Hypothalamus (tissue), 51 donors: ENCODE results near the gene ITSN2.
A peak's percentile ranks its signal among the peaks of the same experiment; 100 is the strongest.

Experiments used
- DNase-seq, 51 donors: peaks; one replicate each; lab custom pipeline; 2025; lab: John Stamatoyannopoulos, UW

ITSN2 gene

GRCh38 chr2:24273598-24273997, 86.7 kb downstream of the ITSN2 start:
- DNase-seq: no peak

- DNase-seq: no peak
These were observed 87.4 kb downstream of the ITSN2 start for GRCh38 chr2:24272907-24273306.

- no peak for DNase-seq
These were observed 88.1 kb downstream of the ITSN2 start for GRCh38 chr2:24272161-24272802.

- no peak for DNase-seq
These were observed 91.1 kb downstream of the ITSN2 start for GRCh38 chr2:24269265-24269664.

DNA sequence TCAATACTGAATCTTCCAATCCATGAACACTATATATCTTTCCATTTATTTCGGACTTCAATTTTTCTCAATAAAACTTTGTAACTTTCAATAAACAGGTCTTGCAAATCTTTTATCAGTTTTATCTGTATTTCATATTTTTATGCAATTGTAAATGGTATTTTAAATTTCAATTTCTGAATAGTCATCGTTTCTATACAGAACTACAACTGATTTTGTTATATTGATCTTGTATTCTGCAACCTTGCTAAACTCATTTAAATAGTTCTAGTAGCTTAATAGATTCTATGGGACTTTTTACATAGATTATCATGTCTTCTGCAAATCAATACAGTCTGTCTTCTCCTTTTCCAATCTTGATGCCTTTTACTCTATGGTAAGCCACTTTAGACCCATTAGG, 95.1 kb downstream of the ITSN2 start:
- no peak for DNase-seq

DNA sequence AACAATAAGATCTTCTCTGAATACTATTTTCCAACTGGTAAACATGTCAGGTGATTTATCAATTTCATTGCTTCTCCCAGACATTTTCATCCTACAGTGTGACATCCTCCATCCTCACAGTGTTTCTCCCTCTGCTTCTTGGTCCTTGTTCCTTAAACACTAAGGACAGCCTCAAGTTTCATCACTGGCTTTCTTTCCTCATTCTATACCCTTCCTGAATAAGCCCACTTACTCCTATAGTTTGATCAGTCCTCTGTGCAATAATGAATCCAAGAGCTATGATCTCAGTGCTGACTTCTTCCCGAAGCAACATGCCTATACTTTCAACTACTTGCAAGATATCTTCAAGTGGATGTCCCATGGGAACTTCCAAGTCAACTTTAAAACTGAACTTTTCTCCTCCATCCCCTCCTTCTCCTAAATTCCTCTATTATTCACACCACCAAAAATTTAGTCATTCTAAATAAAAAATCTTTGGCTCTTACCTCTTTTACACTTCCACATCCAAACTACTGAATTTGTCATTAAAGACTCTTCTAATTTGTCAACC, 97.8 kb downstream of the ITSN2 start:
- DNase-seq: no peak

DNA sequence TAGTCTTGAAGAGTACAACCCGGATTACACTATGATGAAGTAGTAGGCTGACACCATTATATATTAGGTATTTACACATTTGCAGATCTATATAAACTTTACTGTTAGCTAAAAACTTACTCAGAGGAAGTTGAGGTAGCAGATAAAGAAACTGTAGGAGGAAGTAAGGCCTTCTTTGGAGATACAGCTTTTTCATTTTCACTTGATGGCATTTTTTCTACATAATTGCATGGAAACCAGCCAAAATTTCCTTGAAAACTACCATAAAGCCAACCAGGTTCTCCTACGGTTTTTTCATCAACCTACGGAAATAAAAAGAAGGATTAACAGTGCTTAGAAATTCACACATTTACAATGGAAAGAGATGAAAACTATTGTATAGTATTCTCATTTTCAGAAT, 98.9 kb downstream of the ITSN2 start:
- DNase-seq: no peak

DNA sequence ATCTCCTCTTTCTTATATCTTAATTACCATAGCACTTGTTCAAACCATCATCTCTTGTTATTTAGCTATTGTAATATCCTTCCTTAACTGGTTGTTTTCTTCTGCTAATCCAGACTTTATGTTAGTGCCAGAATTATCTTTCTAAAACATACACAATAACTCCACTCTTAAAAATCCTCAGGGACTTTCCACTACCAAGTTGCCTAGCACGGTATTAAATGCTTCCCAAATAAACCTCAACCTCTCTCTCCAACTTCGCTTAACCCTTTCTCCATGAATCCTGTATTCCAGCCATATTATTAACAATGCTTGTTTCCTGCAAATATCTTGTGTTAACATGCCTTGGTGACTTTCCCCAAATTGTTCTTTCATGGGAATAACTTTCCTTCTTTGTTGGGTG, 101.0 kb downstream of the ITSN2 start:
- no peak for DNase-seq

GRCh38 chr2:24258718-24259117, 101.6 kb downstream of the ITSN2 start:
- DNase-seq: no peak

DNA sequence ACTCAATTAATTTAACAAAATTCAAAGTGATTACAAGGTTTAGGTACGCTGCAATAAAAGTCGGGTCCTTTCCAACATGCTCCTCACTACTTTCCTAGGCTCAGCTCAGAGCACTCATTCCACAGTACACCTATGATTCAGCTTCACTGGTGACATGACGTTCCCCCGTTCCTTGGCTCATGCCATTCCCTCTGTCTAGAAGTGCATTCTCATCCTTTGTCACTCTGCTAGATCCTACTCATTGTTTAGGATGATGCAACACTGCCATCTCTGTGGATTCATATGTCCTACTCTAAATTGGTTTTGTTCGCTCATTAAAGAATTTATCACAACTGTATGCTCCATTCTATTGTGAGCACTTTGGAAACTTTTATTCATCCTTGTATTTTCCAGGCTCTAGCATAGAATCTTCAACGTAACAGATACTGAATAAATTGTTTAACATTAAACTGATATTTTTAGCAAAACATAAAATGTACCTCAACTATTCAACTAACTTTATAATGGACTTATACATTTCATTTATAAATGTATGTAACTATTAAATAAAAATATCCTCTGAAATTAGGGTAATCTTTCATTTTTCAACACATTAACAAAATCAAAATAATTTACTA, 106.9 kb downstream of the ITSN2 start:
- DNase-seq: peak in 2 of 51 donors; percentile 21 to 25

GRCh38 chr2:24247592-24247991, 112.7 kb downstream of the ITSN2 start:
- DNase-seq: no peak

- no peak for DNase-seq
These were observed 113.2 kb downstream of the ITSN2 start for GRCh38 chr2:24247164-24247563.

DNA sequence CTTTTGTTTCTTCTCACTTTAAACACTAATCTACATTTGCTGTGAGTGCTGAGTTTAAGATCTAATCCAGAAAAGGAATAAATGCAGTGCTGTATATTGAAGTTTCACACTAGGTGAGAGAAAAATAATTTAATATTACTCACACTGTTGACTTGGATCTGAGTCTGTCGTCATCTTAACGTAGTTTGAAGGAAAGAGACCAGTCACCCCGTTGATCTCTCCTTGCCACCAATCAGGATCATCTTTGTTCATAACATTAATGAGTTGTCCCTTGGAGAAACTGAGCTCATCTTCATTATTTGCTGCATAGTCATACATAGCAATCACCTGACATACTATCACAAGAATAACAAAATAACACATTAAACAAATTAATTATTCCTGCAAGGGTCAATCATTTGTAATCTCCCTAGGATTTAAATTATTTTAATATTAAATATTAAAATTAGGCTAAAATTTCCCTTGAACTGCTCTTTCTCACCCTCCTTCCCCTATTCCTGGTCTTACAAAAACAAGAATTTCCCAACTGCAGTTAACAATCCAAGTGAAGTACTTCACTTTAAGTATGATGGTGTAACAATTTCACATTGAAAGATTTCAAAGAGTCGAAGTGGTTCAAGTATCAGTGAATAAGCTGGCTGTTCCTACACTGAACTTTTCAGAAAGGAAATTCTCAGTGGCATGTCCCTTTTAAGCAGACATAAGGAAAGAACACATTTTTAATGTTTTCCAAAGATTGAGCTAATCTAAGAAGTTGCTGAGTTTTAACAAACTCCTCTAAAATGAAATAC, 114.2 kb downstream of the ITSN2 start:
- DNase-seq: no peak

DNA sequence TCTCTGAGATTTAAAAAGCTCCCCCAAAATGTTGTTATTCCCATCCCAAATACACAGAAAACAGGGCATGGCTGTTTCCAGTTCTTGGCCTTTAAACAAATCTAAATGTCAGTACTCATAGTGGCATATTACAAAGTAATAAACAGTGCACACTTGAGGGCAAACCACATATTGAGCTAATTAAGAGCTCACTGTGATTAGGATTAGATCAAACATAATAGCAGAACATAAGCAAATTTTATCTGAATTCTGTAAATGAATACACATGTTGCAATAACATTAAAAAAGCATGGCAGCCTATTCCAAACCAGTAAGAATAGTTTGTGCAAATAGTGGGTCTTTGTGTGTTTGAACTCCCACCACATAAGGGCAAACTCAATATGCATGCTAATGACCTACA, 118.8 kb downstream of the ITSN2 start:
- DNase-seq: no peak

DNA sequence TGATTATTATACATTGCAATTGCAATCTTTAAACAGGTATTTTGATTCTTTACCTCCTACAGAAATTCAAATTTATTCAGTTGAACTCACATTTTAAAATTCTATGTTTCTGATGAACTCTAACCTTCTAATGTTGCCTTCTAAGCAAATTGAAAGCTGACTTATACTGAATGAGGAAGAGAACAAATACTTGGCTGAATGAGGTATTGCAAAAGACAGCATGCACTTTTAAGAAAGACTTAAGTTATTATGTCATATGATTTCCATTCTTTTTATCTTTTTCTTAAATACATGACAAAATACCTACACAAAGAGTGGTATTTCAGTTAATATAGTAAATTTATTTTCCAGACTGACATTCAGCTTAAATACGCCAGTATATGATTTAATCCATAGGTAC, 120.8 kb downstream of the ITSN2 start:
- DNase-seq: no peak

DNA sequence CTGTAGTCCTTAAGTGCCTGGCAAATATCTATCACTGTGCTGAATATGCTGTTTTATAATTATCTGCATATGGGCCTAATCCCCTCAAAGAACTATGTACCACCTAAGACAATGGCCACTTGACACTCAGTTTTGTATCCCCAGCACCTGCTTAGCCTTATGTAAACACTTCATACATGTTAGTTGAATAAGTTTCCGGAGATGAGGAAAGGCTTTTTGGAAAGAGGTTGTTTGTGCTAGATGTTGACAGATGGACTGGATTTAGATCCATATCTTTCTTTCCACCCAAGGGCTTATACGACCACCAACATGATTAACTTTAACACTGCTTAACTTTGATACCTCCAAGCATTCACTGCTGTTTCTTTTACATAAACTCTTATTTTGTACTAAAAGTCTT, 122.2 kb downstream of the ITSN2 start:
- DNase-seq: no peak

GRCh38 chr2:24237313-24237712, 123.0 kb downstream of the ITSN2 start:
- DNase-seq: no peak

- DNase-seq: no peak
These were observed 127.0 kb downstream of the ITSN2 start for GRCh38 chr2:24233321-24233720.

DNA sequence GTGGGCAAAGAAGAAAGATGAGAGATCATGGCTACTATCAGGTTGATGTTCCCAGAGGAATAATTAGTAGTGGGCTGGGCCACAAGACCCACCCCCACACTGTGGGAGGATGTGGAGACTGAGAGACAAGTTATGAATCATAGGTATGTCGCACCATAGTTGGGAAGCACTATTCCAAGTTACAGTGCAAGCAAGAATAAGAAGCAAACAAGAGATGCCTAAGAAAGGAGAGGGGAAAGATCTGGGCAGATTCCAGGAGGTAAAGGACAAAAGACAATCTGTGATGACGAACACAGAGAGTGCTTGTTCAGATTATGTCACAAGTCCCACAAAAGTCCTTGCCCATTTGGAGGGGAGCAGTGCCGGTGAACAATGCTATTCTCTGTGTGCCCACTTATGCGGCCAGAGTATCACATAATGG, 128.9 kb downstream of the ITSN2 start:
- peak in 32 of 51 donors; percentile 10 to 83 (median 43) for DNase-seq

DNA sequence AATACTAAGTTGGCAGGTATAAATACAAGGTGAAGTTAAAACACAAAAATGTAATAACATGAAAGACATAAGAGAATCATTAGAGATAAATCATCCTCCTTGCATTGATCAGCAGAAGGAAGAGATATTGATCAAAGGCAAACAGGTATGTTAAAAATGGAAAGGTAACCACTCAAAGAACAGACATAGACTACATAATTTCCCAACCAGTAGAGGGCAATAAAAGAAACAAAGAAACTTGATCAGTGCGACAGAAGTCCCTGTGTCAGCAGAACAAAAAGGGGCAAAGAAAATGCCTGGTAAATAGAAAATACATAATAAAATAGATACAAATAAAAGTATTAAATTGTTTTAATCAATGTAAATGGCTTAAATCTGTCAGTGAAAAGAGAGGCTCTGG, 131.9 kb downstream of the ITSN2 start:
- DNase-seq: peak in 1 of 51 donors; percentile 21

GRCh38 chr2:24225499-24226242, 134.7 kb downstream of the ITSN2 start:
- no peak for DNase-seq
